DMS153 treated with DMSO at 0.1 percent for 48 hours (cell line): ENCODE results near the gene DENND5B.
"Not testable (repeated sequence)": the region's sequence is repeated elsewhere in the genome, so short reads cannot be mapped to it uniquely, and the experiment has no call there.

Source experiments
- DNase-seq: peaks from one replicate; lab custom pipeline; 2025; ENCODE audit not compliant: unreplicated experiment; lab: John Stamatoyannopoulos, UW

DENND5B gene

GRCh38 chr12:31590642-31591379 lies at the start of gene DENND5B:
Gene DENND5B (minus strand): TSS chr12:31591136. CDS start chr12:31590832, 304 bp downstream.
- no peak for DNase-seq

GRCh38 chr12:31634620-31635019 lies 43.7 kb upstream of the DENND5B start:
- DNase-seq, result no peak

- DNase-seq, result no peak
These were observed 42.5 kb upstream of the DENND5B start for GRCh38 chr12:31633464-31633863.

GRCh38 chr12:31631809-31632208 lies 40.9 kb upstream of the DENND5B start:
- no peak for DNase-seq

- no peak for DNase-seq
These were observed 40.2 kb upstream of the DENND5B start for GRCh38 chr12:31631023-31631724.

- no peak for DNase-seq
These were observed 39.1 kb upstream of the DENND5B start for GRCh38 chr12:31629756-31630732.

- no peak for DNase-seq
These were observed 36.6 kb upstream of the DENND5B start for GRCh38 chr12:31627456-31628054.

- no peak for DNase-seq
These were observed 35.5 kb upstream of the DENND5B start for GRCh38 chr12:31626270-31626995.

- no peak for DNase-seq
These were observed 31.1 kb upstream of the DENND5B start for GRCh38 chr12:31622038-31622437.

- no peak for DNase-seq
These were observed 29.4 kb upstream of the DENND5B start for GRCh38 chr12:31620311-31620710.

GRCh38 chr12:31618228-31619025 lies 27.5 kb upstream of the DENND5B start:
- DNase-seq, result no peak

- DNase-seq, result no peak
These were observed 21.9 kb upstream of the DENND5B start for GRCh38 chr12:31612819-31613218.

- not testable (repeated sequence) for DNase-seq
These were observed 17.4 kb upstream of the DENND5B start for GRCh38 chr12:31608299-31608698.

GRCh38 chr12:31605531-31605930 lies 14.6 kb upstream of the DENND5B start:
- DNase-seq, result no peak

GRCh38 chr12:31603546-31604009 lies 12.6 kb upstream of the DENND5B start:
- DNase-seq, result no peak

- no peak for DNase-seq
These were observed 9.8 kb upstream of the DENND5B start for GRCh38 chr12:31600750-31601149.

GRCh38 chr12:31600252-31600651 lies 9.3 kb upstream of the DENND5B start:
- no peak for DNase-seq

- no peak for DNase-seq
These were observed 8.1 kb upstream of the DENND5B start for GRCh38 chr12:31599053-31599452.

GRCh38 chr12:31597066-31597465 lies 6.1 kb upstream of the DENND5B start:
- DNase-seq, result no peak
